GM23338 (cell line): Measurements from ENCODE around the gene TNFRSF11A. TPM values are rescaled to one million over a fixed set of nuclear protein-coding genes. Genes with fewer than 3 reads are reported as not detected.

Source experiments
- ATAC-seq: fragments of 200-7000 bp; cut with Tn5 transposase; 3 replicates; pipeline ENCODE4 v1.9.1; 2020
- DNase-seq: peaks from one replicate; pipeline ENCODE4 v3.0.0-alpha.2; 2015; ENCODE audit warnings: low spot score
- H2AFZ ChIP-seq: fragments of 200-600 bp; sonication (generic); 2 replicates; pipeline ENCODE4 v1.8.0; 2016; ENCODE audit warnings: antibody characterized with exemption, mild to moderate bottlenecking, moderate library complexity
- H3F3A ChIP-seq: fragments of 200-600 bp; sonication (generic); replicated peaks from 2 replicates; pipeline ENCODE4 v1.8.0; 2017; ENCODE audit warnings: antibody characterized with exemption, mixed run types, low read depth
- H3K27ac ChIP-seq: fragments of 200-600 bp; sonication (generic); 2 replicates; pipeline ENCODE4 v1.6.1; 2016; ENCODE audit warnings: low read depth
- H3K27me3 ChIP-seq: fragments of 200-600 bp; sonication (generic); 2 replicates; pipeline ENCODE4 v1.8.0; 2016; ENCODE audit warnings: mild to moderate bottlenecking, mixed run types, moderate library complexity; ENCODE audit not compliant: insufficient read depth
- H3K36me3 ChIP-seq: fragments of 200-600 bp; sonication (generic); 2 replicates; pipeline ENCODE4 v1.8.0; 2016; ENCODE audit warnings: mild to moderate bottlenecking; ENCODE audit not compliant: insufficient read depth
- H3K4me1 ChIP-seq: fragments of 200-600 bp; sonication (generic); 2 replicates; pipeline ENCODE4 v1.8.0; 2016; ENCODE audit warnings: mild to moderate bottlenecking, moderate library complexity; ENCODE audit not compliant: insufficient read depth
- H3K4me2 ChIP-seq: fragments of 200-600 bp; sonication (generic); 2 replicates; pipeline ENCODE4 v1.7.1; 2017; ENCODE audit warnings: mixed run types
- H3K4me3 ChIP-seq: fragments of 200-600 bp; sonication (generic); 2 replicates; pipeline ENCODE4 v1.6.1; 2016; ENCODE audit warnings: mixed run types
- H3K79me2 ChIP-seq: fragments of 200-600 bp; sonication (generic); replicated peaks from 2 replicates; pipeline ENCODE4 v1.8.0; 2017; ENCODE audit warnings: mild to moderate bottlenecking; ENCODE audit not compliant: insufficient read depth
- H3K9me2 ChIP-seq: fragments of 200-600 bp; sonication (generic); 2 replicates; pipeline ENCODE4 v1.8.0; 2017; ENCODE audit not compliant: insufficient read depth
- H4K20me1 ChIP-seq: fragments of 200-600 bp; sonication (generic); replicated peaks from 2 replicates; pipeline ENCODE4 v1.8.0; 2017; ENCODE audit warnings: mild to moderate bottlenecking; ENCODE audit not compliant: insufficient read depth
- H3K27ac Mint-ChIP-seq: 2 replicates; pipeline ENCODE4 v1.8.0; 2020; ENCODE audit warnings: inconsistent platforms, mild to moderate bottlenecking, moderate library complexity, mixed read lengths
- H3K27me3 Mint-ChIP-seq: 3 replicates; pipeline ENCODE4 v1.8.0; 2022; ENCODE audit warnings: low read depth, mild to moderate bottlenecking, moderate library complexity, mixed read lengths, inconsistent platforms; ENCODE audit not compliant: insufficient read depth, poor library complexity
- H3K36me3 Mint-ChIP-seq: 3 replicates; pipeline ENCODE4 v1.8.0; 2021; ENCODE audit warnings: low read depth, mild to moderate bottlenecking, inconsistent platforms, moderate library complexity, mixed read lengths
- H3K4me1 Mint-ChIP-seq: 3 replicates; pipeline ENCODE4 v1.8.0; 2020; ENCODE audit warnings: mild to moderate bottlenecking, inconsistent platforms, mixed read lengths
- H3K4me3 Mint-ChIP-seq: 3 replicates; pipeline ENCODE4 v1.8.0; 2021; ENCODE audit warnings: moderate library complexity, mild to moderate bottlenecking, inconsistent platforms, mixed read lengths
- H3K9me3 Mint-ChIP-seq: 3 replicates; pipeline ENCODE4 v1.8.0; 2020; ENCODE audit warnings: moderate library complexity, mild to moderate bottlenecking, inconsistent platforms, mixed read lengths
- ETS1 ChIP-seq: IDR thresholded peaks from 2 replicates; pipeline ENCODE4 v1.6.1; 2016; ENCODE audit warnings: antibody characterized with exemption
- JUNB ChIP-seq: IDR thresholded peaks from one replicate; pipeline ENCODE4 v1.6.1; 2016; ENCODE audit warnings: antibody characterized with exemption; ENCODE audit not compliant: unreplicated experiment
- NANOG ChIP-seq: IDR thresholded peaks from 2 replicates; pipeline ENCODE4 v1.6.1; 2016; ENCODE audit warnings: antibody characterized with exemption, borderline replicate concordance
- POLR2AphosphoS5 ChIP-seq: IDR thresholded peaks from 2 replicates; pipeline ENCODE4 v1.6.1; 2016; ENCODE audit warnings: antibody characterized with exemption, low read depth
- REST ChIP-seq: IDR thresholded peaks from one replicate; pipeline ENCODE4 v1.6.1; 2018; ENCODE audit warnings: antibody characterized with exemption; ENCODE audit not compliant: unreplicated experiment
- STAT1 ChIP-seq: IDR thresholded peaks from one replicate; pipeline ENCODE4 v1.6.1; 2016; ENCODE audit warnings: antibody characterized with exemption; ENCODE audit not compliant: unreplicated experiment
- ZNF114 ChIP-seq: fragments of 250-450 bp; sonication (Bioruptor Pico); IDR thresholded peaks from 2 replicates; pipeline ENCODE4 v1.5.0; 2020; ENCODE audit warnings: mild to moderate bottlenecking, moderate library complexity
- ZNF331 ChIP-seq: fragments of 250-450 bp; sonication (Bioruptor Pico); IDR thresholded peaks from 2 replicates; pipeline ENCODE4 v1.5.0; 2020; ENCODE audit warnings: low read depth, mild to moderate bottlenecking, moderate library complexity
- ZNF462 ChIP-seq: fragments of 250-450 bp; sonication (Bioruptor Pico); IDR thresholded peaks from 2 replicates; pipeline ENCODE4 v1.5.0; 2020; ENCODE audit warnings: mild to moderate bottlenecking, moderate library complexity
- polyA plus RNA-seq: library from polyadenylated mRNA; unstranded; fragments of >200 nt; fragmentation: Nextera tagmentation; extraction: Ambion mirVana; gene quantifications from 2 replicates; pipeline ENCODE4 v1.2.1, GENCODE V29; 2016
- total RNA-seq: library from RNA; depleted of rRNA; stranded (reverse); fragments of >200 nt; shearing (Covaris generic); gene quantifications from 2 replicates; pipeline ENCODE4 v1.2.3, GENCODE V29; 2014

Gene TNFRSF11A
- total and polyA plus RNA-seq, 2 experiments from 2014 or later, result 3.8 to 7.3 TPM

- TF ChIP-seq ZNF462 (CRISPR knock-in tag) (no peak), POLR2AphosphoS5 (no peak), NANOG (no peak), STAT1 (no peak), ZNF114 (CRISPR knock-in tag) (no peak), ZNF331 (CRISPR knock-in tag) (no peak), JUNB (no peak)
These were observed 71.3 kb downstream of the TNFRSF11A start (continued) for GRCh38 chr18:62396381-62396780.

GRCh38 chr18:62396967-62397366 lies 71.9 kb downstream of the TNFRSF11A start:
- Histone ChIP-seq H4K20me1 (no peaks in the 10 kb centered on the region), H3K79me2 (no peaks in the 10 kb centered on the region), H3K4me1 (peaks cover 34% of the 10 kb centered on the region), H3K27ac (no peak overlapping the region), H3K4me3 (no peak overlapping the region), H3K27me3 (no peaks in the 10 kb centered on the region), H3K9me2 (peaks cover 6% of the 10 kb centered on the region; the same call in 1 of the 2 replicates), H3K4me2 (no peak overlapping the region), H2AFZ (0 out of 2 replicates have a peak overlapping the region, but pooled peaks have one; percentile 18), H3F3A (no peaks in the 10 kb centered on the region), H3K36me3 (no peaks in the 10 kb centered on the region)
- peaks cover 3% of the 10 kb centered on the region; the same call in 2 of the 3 replicates for H3K9me3 Mint-ChIP-seq
- H3K36me3 Mint-ChIP-seq, result no peaks in the 10 kb centered on the region; the same call in 2 of the 3 replicates
- H3K4me3 Mint-ChIP-seq, result no peak overlapping the region
- DNase-seq (no peak), ATAC-seq (no peak)
- H3K4me1 Mint-ChIP-seq, result peaks cover 19% of the 10 kb centered on the region
- no peak overlapping the region for H3K27ac Mint-ChIP-seq
- H3K27me3 Mint-ChIP-seq, result no peaks in the 10 kb centered on the region
- TF ChIP-seq POLR2AphosphoS5 (no peak), REST (no peak), JUNB (no peak), ETS1 (no peak)
